OCI-LY1 (cell line): ENCODE data around the gene ARHGAP24.

Source experiments
- H2AFZ ChIP-seq: fragments of 200-600 bp; sonication (generic), shearing (Covaris generic); 2 replicates; pipeline ENCODE4 v1.6.0; 2014; ENCODE audit warnings: antibody characterized with exemption, mild to moderate bottlenecking, low read length
- H3F3A ChIP-seq: fragments of 200-600 bp; sonication (generic), shearing (Covaris generic); 2 replicates; pipeline ENCODE4 v1.6.0; 2014; ENCODE audit warnings: mild to moderate bottlenecking, antibody characterized with exemption, low read length, moderate library complexity; ENCODE audit not compliant: insufficient read depth
- H3K27ac ChIP-seq: fragments of 200-600 bp; sonication (generic); 2 replicates; pipeline ENCODE4 v1.5.1; 2014; ENCODE audit warnings: low read length, mixed run types, mild to moderate bottlenecking, low read depth; ENCODE audit not compliant: poor library complexity, severe bottlenecking
- H3K27me3 ChIP-seq: fragments of 200-600 bp; sonication (generic); 2 replicates; pipeline ENCODE4 v1.6.0; 2014; ENCODE audit warnings: antibody characterized with exemption, mild to moderate bottlenecking, low read length, moderate library complexity; ENCODE audit not compliant: insufficient read depth
- H3K36me3 ChIP-seq: fragments of 200-600 bp; sonication (generic); 2 replicates; pipeline ENCODE4 v1.6.1; 2014; ENCODE audit warnings: mild to moderate bottlenecking, antibody characterized with exemption, low read length, moderate library complexity, mixed read lengths; ENCODE audit not compliant: insufficient read depth
- H3K4me1 ChIP-seq: fragments of 200-600 bp; sonication (generic); 2 replicates; pipeline ENCODE4 v1.5.1; 2014; ENCODE audit warnings: mild to moderate bottlenecking, low read length, moderate library complexity; ENCODE audit not compliant: insufficient read depth, severe bottlenecking
- H3K4me2 ChIP-seq: fragments of 200-600 bp; sonication (generic), shearing (Covaris generic); 2 replicates; pipeline ENCODE4 v1.6.1; 2014; ENCODE audit warnings: low read length
- H3K4me3 ChIP-seq: fragments of 200-600 bp; sonication (generic); 2 replicates; pipeline ENCODE4 v1.5.1; 2014; ENCODE audit warnings: low read length, low read depth, mild to moderate bottlenecking, mixed read lengths; ENCODE audit not compliant: poor library complexity, severe bottlenecking
- H3K79me2 ChIP-seq: fragments of 200-600 bp; shearing (Covaris generic); 2 replicates; pipeline ENCODE4 v1.6.1; 2016; ENCODE audit warnings: mixed run types, low read length, mixed read lengths; ENCODE audit not compliant: insufficient read depth
- H3K9ac ChIP-seq: fragments of 200-600 bp; sonication (generic), shearing (Covaris generic); 2 replicates; pipeline ENCODE4 v1.6.1; 2014; ENCODE audit warnings: mild to moderate bottlenecking, low read length, mixed read lengths
- H3K9me2 ChIP-seq: fragments of 200-600 bp; sonication (generic), shearing (Covaris generic); 2 replicates; pipeline ENCODE4 v1.6.1; 2014; ENCODE audit warnings: low read depth, mild to moderate bottlenecking, low read length, mixed read lengths
- H3K9me3 ChIP-seq: fragments of 200-600 bp; shearing (Covaris generic); 2 replicates; pipeline ENCODE4 v1.6.1; 2014; ENCODE audit warnings: low read length, mixed read lengths
- H4K20me1 ChIP-seq: fragments of 200-600 bp; sonication (generic), shearing (Covaris generic); 2 replicates; pipeline ENCODE4 v1.6.0; 2016; ENCODE audit warnings: mild to moderate bottlenecking, low read length; ENCODE audit not compliant: insufficient read depth
- EZH2 ChIP-seq: fragments of 200-600 bp; sonication (generic), shearing (Covaris generic); IDR thresholded peaks from 2 replicates; pipeline ENCODE4 v1.8.0; 2017; ENCODE audit warnings: borderline replicate concordance, mixed run types, mild to moderate bottlenecking, antibody characterized with exemption, low read length, moderate library complexity, mixed read lengths
- TF ChIP-seq, protein P1 (sequence below): fragments of 200-600 bp; sonication (generic), shearing (Covaris generic); IDR thresholded peaks from 2 replicates; pipeline ENCODE4 v1.5.1; 2017; ENCODE audit warnings: mild to moderate bottlenecking, antibody characterized with exemption, low read length, moderate library complexity, mixed read lengths

The ARHGAP24 gene

DNA sequence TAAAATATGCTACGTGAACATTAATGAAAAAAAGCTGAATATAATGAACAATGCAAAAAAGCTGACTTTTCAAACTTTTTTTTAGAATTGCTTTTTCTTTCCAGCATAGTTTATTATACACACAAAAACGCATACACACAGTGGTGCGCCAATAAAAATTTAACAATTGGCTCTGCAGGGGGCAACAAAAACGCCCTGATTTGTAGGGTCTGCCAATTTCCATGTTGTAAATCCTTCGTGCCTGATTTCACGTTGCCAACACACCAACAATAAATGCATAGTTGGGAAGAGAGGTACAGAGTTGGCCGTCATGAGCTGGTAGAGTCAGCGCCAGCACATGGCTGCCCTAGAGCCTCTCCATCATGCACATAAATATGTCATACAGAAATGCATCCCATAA is 551.8 kb downstream of the ARHGAP24 start:
- no peak overlapping the region for H2AFZ ChIP-seq
- no peaks in the 10 kb centered on the region for H3K4me1 ChIP-seq
- no peaks in the 10 kb centered on the region for H4K20me1 ChIP-seq
- no peak overlapping the region for H3K9ac ChIP-seq
- no peak overlapping the region for H3K4me3 ChIP-seq
- H3K9me2 ChIP-seq = no peaks in the 10 kb centered on the region
- no peak for TF ChIP-seq EZH2
- TF ChIP-seq, protein P1, sequence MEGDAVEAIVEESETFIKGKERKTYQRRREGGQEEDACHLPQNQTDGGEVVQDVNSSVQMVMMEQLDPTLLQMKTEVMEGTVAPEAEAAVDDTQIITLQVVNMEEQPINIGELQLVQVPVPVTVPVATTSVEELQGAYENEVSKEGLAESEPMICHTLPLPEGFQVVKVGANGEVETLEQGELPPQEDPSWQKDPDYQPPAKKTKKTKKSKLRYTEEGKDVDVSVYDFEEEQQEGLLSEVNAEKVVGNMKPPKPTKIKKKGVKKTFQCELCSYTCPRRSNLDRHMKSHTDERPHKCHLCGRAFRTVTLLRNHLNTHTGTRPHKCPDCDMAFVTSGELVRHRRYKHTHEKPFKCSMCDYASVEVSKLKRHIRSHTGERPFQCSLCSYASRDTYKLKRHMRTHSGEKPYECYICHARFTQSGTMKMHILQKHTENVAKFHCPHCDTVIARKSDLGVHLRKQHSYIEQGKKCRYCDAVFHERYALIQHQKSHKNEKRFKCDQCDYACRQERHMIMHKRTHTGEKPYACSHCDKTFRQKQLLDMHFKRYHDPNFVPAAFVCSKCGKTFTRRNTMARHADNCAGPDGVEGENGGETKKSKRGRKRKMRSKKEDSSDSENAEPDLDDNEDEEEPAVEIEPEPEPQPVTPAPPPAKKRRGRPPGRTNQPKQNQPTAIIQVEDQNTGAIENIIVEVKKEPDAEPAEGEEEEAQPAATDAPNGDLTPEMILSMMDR = no peak
- H3K36me3 ChIP-seq = no peaks in the 10 kb centered on the region
- no peaks in the 10 kb centered on the region for H3K9me3 ChIP-seq
- H3F3A ChIP-seq = no peaks in the 10 kb centered on the region
- H3K4me2 ChIP-seq = no peak overlapping the region
- no peaks in the 10 kb centered on the region for H3K27me3 ChIP-seq
- H3K27ac ChIP-seq = no peak overlapping the region
- no peaks in the 10 kb centered on the region for H3K79me2 ChIP-seq

DNA sequence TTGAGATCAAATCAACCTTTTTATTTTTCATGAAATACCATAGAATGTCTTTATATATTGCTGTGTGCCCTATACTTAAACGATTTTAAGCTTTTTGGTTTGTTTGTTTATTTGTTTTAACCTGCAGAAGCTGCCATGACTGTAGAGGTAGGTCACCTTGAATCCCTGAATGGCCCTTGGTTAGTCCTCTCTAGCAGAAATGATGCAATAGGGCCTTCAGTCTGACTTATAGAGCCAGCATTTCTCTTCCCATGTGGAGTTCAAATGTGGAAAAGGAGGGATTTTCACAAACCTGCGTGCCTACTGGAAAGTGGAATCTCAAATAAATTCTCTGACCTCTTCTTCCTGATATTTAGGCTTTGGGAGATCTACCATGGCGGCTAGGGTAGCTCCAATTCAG is 557.0 kb downstream of the ARHGAP24 start:
- Histone ChIP-seq H3K4me2 (no peak overlapping the region), H3K36me3 (no peaks in the 10 kb centered on the region), H3F3A (no peaks in the 10 kb centered on the region), H3K27ac (no peak overlapping the region), H3K27me3 (no peaks in the 10 kb centered on the region), H3K4me3 (no peak overlapping the region), H3K4me1 (no peaks in the 10 kb centered on the region), H3K9ac (no peak overlapping the region), H2AFZ (no peak overlapping the region), H4K20me1 (no peaks in the 10 kb centered on the region), H3K9me2 (no peaks in the 10 kb centered on the region), H3K9me3 (no peaks in the 10 kb centered on the region), H3K79me2 (no peaks in the 10 kb centered on the region)
- TF ChIP-seq, protein P1 = no peak
- no peak for TF ChIP-seq EZH2

- Histone ChIP-seq H2AFZ (no peak overlapping the region), H3K79me2 (no peaks in the 10 kb centered on the region), H3K27me3 (no peaks in the 10 kb centered on the region), H4K20me1 (no peaks in the 10 kb centered on the region), H3K9me3 (no peaks in the 10 kb centered on the region), H3F3A (no peaks in the 10 kb centered on the region), H3K36me3 (no peaks in the 10 kb centered on the region), H3K9me2 (no peaks in the 10 kb centered on the region), H3K4me2 (no peak overlapping the region), H3K27ac (no peak overlapping the region), H3K4me3 (no peak overlapping the region), H3K9ac (no peak overlapping the region), H3K4me1 (no peaks in the 10 kb centered on the region)
- TF ChIP-seq, protein P1 = no peak
- TF ChIP-seq EZH2 = no peak
These were observed 557.6 kb downstream of the ARHGAP24 start for GRCh38 chr4:86032476-86033022.
